C4-2B (cell line): ENCODE measurements around the gene UFD1.

Experiments used
- CTCF ChIP-seq: fragments of 450-650 bp; conservative IDR thresholded peaks from 2 replicates; pipeline ENCODE4 v1.5.1; 2017; ENCODE audit warnings: mild to moderate bottlenecking
- ZFX ChIP-seq: fragments of 450-650 bp; IDR thresholded peaks from 2 replicates; pipeline ENCODE4 v1.6.1; 2017

DNA sequence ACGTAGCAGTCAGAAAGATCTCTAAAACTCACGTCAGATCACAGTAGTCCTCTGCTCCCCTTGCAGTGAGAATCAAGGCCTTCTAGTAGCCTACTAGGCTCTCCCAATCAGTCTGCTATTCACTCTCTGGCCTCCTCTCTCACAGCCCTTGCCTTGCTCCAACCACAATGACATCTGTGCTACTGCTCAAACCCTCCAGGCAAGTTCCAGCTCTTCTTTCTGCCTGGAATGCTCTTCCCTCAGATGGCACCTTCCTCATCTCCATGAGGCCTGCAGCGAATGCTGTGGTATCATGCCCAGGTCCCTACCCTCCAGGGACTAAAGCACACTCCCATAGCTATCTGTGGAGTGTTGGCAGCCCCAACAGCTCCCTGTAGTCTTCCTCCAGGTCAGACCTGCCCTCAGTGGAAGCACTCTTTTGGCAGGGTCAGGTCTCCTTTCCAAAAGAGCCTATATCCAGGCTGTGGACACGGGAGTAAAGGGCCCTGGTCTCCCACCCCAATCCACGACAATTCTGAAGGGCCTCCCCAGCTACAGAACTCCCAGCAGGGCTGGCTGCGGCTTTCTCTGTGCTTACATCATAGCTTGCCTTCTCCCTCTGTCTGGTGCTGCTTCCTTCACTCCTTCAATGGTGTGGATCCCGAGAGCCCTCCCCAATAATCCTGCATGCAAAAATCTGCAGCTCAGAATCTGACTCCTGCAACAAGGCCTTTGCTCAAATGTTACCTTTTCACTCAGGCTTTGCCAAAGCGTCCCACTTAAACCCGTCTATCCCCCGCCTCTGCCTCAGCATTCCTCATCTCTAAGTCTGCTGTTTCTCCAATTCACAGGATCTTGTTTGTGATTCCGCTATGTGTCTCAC, 56.3 kb downstream of the UFD1 start:
- no peak for TF ChIP-seq ZFX
- no peak for TF ChIP-seq CTCF
